ENCODE data around the gene HLTF. TPM values are rescaled to one million over a fixed set of nuclear protein-coding genes. Genes with fewer than 3 reads are reported as not detected.
A peak's percentile ranks its signal among the peaks of the same experiment; 100 is the strongest.

The HLTF gene
- total RNA-seq, 4 donors from 2014 or later: 40.9 to 53.1 (median 47.7) TPM

DNA sequence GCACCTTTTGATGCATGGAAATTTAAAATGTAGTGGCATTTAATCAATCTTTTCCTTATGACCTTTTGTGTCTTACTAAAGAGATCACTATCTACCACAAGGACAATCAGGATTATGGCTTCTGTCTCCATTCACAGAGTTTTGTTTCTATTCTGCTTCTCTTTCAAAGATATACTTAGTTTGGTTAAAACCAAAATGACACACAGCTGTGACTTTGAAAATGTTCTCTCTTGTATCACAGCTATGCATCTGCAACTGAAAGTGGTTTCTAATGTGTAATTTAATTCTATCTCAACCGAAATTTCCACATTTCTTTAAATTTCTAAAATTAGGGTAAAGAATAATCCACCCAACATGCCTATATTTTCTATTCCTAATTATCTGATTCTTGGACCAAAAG, 27.7 kb downstream of the HLTF start:
- Histone ChIP-seq H3K9me3 (no peaks in the 10 kb centered on the region), H3K27ac (no peak overlapping the region), H3K27me3 (no peaks in the 10 kb centered on the region), H3K36me3 (peaks cover 8 to 13% of the 10 kb centered on the region in 2 donors), H3K4me3 (replicated peaks in 1 of 3) (no peak overlapping the region), H3K4me1 (no peaks in the 10 kb centered on the region)
- intact Hi-C loops (cut with DNase I): no loop called here
- TF ChIP-seq, protein P1, sequence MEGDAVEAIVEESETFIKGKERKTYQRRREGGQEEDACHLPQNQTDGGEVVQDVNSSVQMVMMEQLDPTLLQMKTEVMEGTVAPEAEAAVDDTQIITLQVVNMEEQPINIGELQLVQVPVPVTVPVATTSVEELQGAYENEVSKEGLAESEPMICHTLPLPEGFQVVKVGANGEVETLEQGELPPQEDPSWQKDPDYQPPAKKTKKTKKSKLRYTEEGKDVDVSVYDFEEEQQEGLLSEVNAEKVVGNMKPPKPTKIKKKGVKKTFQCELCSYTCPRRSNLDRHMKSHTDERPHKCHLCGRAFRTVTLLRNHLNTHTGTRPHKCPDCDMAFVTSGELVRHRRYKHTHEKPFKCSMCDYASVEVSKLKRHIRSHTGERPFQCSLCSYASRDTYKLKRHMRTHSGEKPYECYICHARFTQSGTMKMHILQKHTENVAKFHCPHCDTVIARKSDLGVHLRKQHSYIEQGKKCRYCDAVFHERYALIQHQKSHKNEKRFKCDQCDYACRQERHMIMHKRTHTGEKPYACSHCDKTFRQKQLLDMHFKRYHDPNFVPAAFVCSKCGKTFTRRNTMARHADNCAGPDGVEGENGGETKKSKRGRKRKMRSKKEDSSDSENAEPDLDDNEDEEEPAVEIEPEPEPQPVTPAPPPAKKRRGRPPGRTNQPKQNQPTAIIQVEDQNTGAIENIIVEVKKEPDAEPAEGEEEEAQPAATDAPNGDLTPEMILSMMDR (IDR thresholded peaks at IDR 0.05): no peak
- TF ChIP-seq POLR2A (IDR thresholded peaks at IDR 0.05): no peak
- WGBS, 2 donors: 87 to 97% methylated on average over 1 of the region's 1 CpG
- no peak for DNase-seq

DNA sequence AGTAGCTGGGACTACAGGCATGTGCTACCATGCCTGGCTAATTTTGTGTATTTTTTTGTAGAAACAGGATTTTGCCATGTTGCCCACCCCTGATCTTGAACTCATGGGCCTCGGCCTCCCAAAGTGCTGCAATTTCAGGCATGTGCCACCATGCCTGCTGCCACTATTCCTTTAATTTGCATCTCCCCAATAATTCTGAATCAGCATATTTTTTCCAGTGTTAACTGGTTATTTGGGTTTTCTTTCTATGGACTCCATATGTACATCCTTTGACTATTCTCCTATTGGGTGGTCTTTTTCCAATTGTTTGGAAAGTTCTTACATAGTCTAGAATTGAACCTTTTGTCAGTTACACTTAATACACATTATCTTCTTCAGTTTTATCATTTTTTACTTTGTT, 28.1 kb downstream of the HLTF start:
- Histone ChIP-seq H3K4me1 (no peaks in the 10 kb centered on the region), H3K27me3 (no peaks in the 10 kb centered on the region), H3K27ac (no peak overlapping the region), H3K9me3 (no peaks in the 10 kb centered on the region), H3K36me3 (peaks cover 8 to 15% of the 10 kb centered on the region in 2 donors), H3K4me3 (replicated peaks in 1 of 3) (no peak overlapping the region)
- intact Hi-C loops (cut with DNase I): no loop called here
- TF ChIP-seq, protein P1 (IDR thresholded peaks at IDR 0.05): no peak
- TF ChIP-seq POLR2A (IDR thresholded peaks at IDR 0.05): no peak
- 88 to 96% methylated on average over 1 of the region's 1 CpG for WGBS, 2 donors
- DNase-seq: peak in 1 of 2 donors; percentile 4

DNA sequence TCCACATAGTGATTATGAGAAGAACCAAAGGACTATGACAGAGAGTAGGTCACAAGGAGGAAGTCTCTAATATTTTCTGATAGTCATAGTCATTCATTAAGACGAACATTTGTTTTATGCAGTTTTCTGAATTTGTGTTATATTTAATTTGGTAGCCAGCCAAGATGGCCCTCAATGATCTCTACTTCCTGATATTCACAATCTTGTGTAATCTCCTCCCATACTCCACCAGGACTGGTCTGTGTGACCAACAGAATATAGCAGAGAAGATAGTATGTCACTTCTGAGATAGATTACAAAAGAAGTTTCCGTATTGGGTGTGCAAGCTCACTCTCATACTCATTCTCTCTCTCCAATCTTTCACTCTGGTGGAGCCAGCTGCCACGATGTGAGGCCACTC, 30.8 kb downstream of the HLTF start:
- no peak overlapping the region for H3K27ac ChIP-seq
- H3K4me1 ChIP-seq: no peaks in the 10 kb centered on the region
- H3K36me3 ChIP-seq: peaks cover 6 to 18% of the 10 kb centered on the region in 2 donors
- no peaks in the 10 kb centered on the region for H3K9me3 ChIP-seq
- 89 to 90% methylated on average over 3 of the region's 3 CpGs for WGBS, 2 donors
- no peaks in the 10 kb centered on the region for H3K27me3 ChIP-seq
- no peak overlapping the region for H3K4me3 ChIP-seq (replicated peaks in 1 of 3)
- DNase-seq: no peak
- intact Hi-C loops (cut with DNase I): no loop called here
- TF ChIP-seq POLR2A (IDR thresholded peaks at IDR 0.05): no peak
- TF ChIP-seq, protein P1 (IDR thresholded peaks at IDR 0.05): no peak

DNA sequence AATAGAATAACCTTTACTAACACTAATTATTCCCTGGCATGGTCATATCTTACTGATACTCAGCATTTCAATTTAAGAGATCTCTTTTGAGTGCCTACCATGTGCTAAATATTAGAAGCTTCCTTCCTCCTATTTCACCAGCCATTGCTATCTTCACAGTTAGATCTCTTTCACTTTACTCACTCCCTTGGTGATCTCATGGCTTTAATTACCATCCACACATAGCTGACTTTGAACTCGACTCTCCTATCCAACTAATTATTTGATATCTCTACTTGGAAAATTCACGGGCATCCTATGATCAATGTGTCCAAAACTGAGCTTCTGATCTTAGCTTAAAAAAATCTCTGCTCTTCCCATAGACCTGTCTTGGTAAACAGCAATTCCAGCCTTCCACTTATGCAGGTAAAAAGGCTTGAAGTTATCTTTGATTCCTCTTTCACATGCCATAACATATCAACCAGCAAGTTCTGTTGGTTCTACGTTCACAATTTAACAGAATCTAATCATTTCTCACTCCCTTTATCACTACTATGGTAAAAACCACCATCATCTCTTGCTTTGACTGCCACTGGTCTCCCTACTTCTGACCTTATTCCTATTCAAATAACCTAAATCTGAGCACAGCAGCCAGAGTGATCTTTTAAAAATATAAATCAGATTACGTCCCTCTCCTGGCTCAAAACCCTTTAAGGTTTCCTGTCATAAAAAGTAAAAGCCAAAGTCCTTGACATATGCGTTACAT, 41.8 kb downstream of the HLTF start:
- H3K9me3 ChIP-seq: no peaks in the 10 kb centered on the region
- intact Hi-C loops (cut with DNase I): no loop called here
- no peaks in the 10 kb centered on the region for H3K27me3 ChIP-seq
- no peak overlapping the region for H3K4me3 ChIP-seq (replicated peaks in 1 of 3)
- WGBS, 2 donors: 92 to 93% methylated on average over 5 of the region's 5 CpGs
- H3K36me3 ChIP-seq: peaks cover 3 to 7% of the 10 kb centered on the region in 2 donors
- TF ChIP-seq, protein P1 (IDR thresholded peaks at IDR 0.05): no peak
- no peak for TF ChIP-seq POLR2A (IDR thresholded peaks at IDR 0.05)
- H3K4me1 ChIP-seq: no peaks in the 10 kb centered on the region
- no peak overlapping the region for H3K27ac ChIP-seq
- DNase-seq: no peak

DNA sequence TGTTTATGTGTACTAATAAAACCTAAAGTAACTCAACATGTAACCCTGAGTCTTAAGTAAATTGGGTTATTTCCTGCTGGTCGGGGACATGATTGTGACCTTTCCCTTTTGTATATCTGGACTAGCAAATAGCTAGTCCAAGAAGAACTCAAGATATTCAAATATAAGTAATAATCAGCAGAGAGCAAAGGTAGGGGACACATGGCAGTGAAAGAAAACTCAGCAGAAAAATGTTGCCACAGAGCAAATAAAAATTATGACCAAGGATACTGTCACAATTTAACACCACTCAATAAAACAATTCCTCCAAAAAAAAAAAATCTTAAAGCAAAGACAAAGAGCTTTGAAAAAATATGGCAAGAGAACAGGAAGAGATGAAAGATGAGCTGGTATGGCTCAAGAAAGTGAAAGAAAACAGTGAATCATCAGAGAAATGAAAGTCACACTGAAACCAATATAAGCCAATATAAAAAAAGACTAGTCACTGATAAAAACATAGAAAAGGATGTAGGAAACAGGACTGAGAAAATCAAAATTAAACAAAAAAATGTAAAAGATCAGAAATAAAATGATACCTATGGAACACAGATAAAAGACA, 43.4 kb downstream of the HLTF start:
- no peak overlapping the region for H3K27ac ChIP-seq
- 78 to 84% methylated on average over 1 of the region's 1 CpG for WGBS, 2 donors
- H3K36me3 ChIP-seq: peaks cover 12 to 14% of the 10 kb centered on the region in 2 donors
- no peaks in the 10 kb centered on the region for H3K27me3 ChIP-seq
- intact Hi-C loops (cut with DNase I): no loop called here
- no peak overlapping the region for H3K4me3 ChIP-seq (replicated peaks in 1 of 3)
- H3K9me3 ChIP-seq: no peaks in the 10 kb centered on the region
- DNase-seq: no peak
- TF ChIP-seq, protein P1 (IDR thresholded peaks at IDR 0.05): no peak
- TF ChIP-seq POLR2A (IDR thresholded peaks at IDR 0.05): no peak
- no peaks in the 10 kb centered on the region for H3K4me1 ChIP-seq

Measured in thyroid gland (tissue), 4 donors.